Trophoblast cell (in vitro differentiated cells and primary cell): ENCODE data around the gene DHX35.

Experiments used
- DNase-seq, 2 donors: peaks; one replicate each; pipeline ENCODE4 v3.0.0-alpha.2; 2016
- H2AFZ ChIP-seq: 2 replicates; pipeline ENCODE4 v1.6.1; 2013; ENCODE audit warnings: low read length, moderate library complexity, mild to moderate bottlenecking; ENCODE audit not compliant: insufficient read depth, poor library complexity
- H2AK5ac ChIP-seq: 2 replicates; pipeline ENCODE4 v1.6.1; 2013; ENCODE audit warnings: mild to moderate bottlenecking, low read length
- H2BK120ac ChIP-seq: 2 replicates; pipeline ENCODE4 v1.6.1; 2013; ENCODE audit warnings: low read length, mild to moderate bottlenecking, moderate library complexity; ENCODE audit not compliant: insufficient read depth, poor library complexity
- H2BK12ac ChIP-seq: 2 replicates; pipeline ENCODE4 v1.6.1; 2013; ENCODE audit warnings: mild to moderate bottlenecking, low read length, moderate library complexity
- H2BK5ac ChIP-seq: 2 replicates; pipeline ENCODE4 v1.6.1; 2013; ENCODE audit warnings: low read length, low read depth, moderate library complexity, mild to moderate bottlenecking; ENCODE audit not compliant: poor library complexity
- H3K14ac ChIP-seq: 2 replicates; pipeline ENCODE4 v1.6.1; 2013; ENCODE audit warnings: mild to moderate bottlenecking, low read length
- H3K18ac ChIP-seq: 2 replicates; pipeline ENCODE4 v1.6.1; 2013; ENCODE audit warnings: mild to moderate bottlenecking, low read length
- H3K23ac ChIP-seq: 2 replicates; pipeline ENCODE4 v1.6.1; 2013; ENCODE audit warnings: low read length
- H3K27ac ChIP-seq: 2 replicates; pipeline ENCODE4 v1.5.1; 2013; ENCODE audit warnings: low read depth, mild to moderate bottlenecking, inconsistent platforms, low read length, moderate library complexity
- H3K27me3 ChIP-seq: 2 replicates; pipeline ENCODE4 v1.6.1; 2013; ENCODE audit warnings: inconsistent platforms, mild to moderate bottlenecking, low read length, moderate library complexity; ENCODE audit not compliant: insufficient read depth
- H3K36me3 ChIP-seq, 2 experiments: 1 replicate in 1 of 2; 2 replicates in 1 of 2; pipeline ENCODE4 v1.6.1; 2013; ENCODE audit warnings: low read length in 2 of 2, mild to moderate bottlenecking in 2 of 2, moderate library complexity in 1 of 2; ENCODE audit not compliant: insufficient read depth in 2 of 2, control insufficient read depth in 1 of 2
- H3K4ac ChIP-seq: 2 replicates; pipeline ENCODE4 v1.6.1; 2013; ENCODE audit warnings: low read depth, mild to moderate bottlenecking, low read length, moderate library complexity
- H3K4me1 ChIP-seq, 2 experiments: 1 replicate in 1 of 2; 2 replicates in 1 of 2; pipeline ENCODE4 v1.6.1; 2013; ENCODE audit warnings: low read length in 2 of 2, mild to moderate bottlenecking in 2 of 2, moderate library complexity in 1 of 2; ENCODE audit not compliant: insufficient read depth in 2 of 2, control insufficient read depth in 1 of 2
- H3K4me2 ChIP-seq: 2 replicates; pipeline ENCODE4 v1.6.1; 2013; ENCODE audit warnings: inconsistent platforms, mild to moderate bottlenecking, low read length, moderate library complexity
- H3K4me3 ChIP-seq: 2 replicates; pipeline ENCODE4 v1.5.1; 2013; ENCODE audit warnings: mild to moderate bottlenecking, low read depth, low read length, inconsistent platforms
- H3K79me1 ChIP-seq: one replicate; pipeline ENCODE4 v1.6.1; 2013; ENCODE audit warnings: low read length
- H3K79me2 ChIP-seq: 2 replicates; pipeline ENCODE4 v1.6.1; 2013; ENCODE audit warnings: low read length, mild to moderate bottlenecking; ENCODE audit not compliant: control insufficient read depth, insufficient read depth, poor library complexity
- H3K9ac ChIP-seq: 2 replicates; pipeline ENCODE4 v1.6.1; 2013; ENCODE audit warnings: mild to moderate bottlenecking, low read length
- H3K9me3 ChIP-seq: 2 replicates; pipeline ENCODE4 v1.6.1; 2013; ENCODE audit warnings: low read depth, mild to moderate bottlenecking, control low read depth, inconsistent platforms, low read length; ENCODE audit not compliant: insufficient read depth
- H4K12ac ChIP-seq: 2 replicates; pipeline ENCODE4 v1.6.1; 2013; ENCODE audit warnings: low read depth, mild to moderate bottlenecking, low read length, moderate library complexity
- H4K8ac ChIP-seq: 2 replicates; pipeline ENCODE4 v1.6.1; 2013; ENCODE audit warnings: low read depth, mild to moderate bottlenecking, low read length, moderate library complexity
- H4K91ac ChIP-seq: one replicate; pipeline ENCODE4 v1.6.1; 2013; ENCODE audit warnings: low read depth, mild to moderate bottlenecking, low read length, moderate library complexity
- WGBS: extraction: QIAGEN DNeasy Blood & Tissue Kit; methylation state at CpG from one replicate; pipeline ENCODE4 v1.1.7; 2013; ENCODE audit warnings: missing lambda C conversion rate; ENCODE audit not compliant: insufficient read length, insufficient coverage; ENCODE audit errors: extremely low coverage; 5-methylcytosine and 5-hydroxymethylcytosine counted together

DHX35 gene

GRCh38 chr20:39021748-39022147 lies 59.6 kb downstream of the DHX35 start:
- no peak overlapping the region for H3K9ac ChIP-seq
- no peak overlapping the region for H2BK120ac ChIP-seq
- WGBS = no CpG with 5 or more reads among the region's 5 CpGs
- H3K79me2 ChIP-seq = no peaks in the 10 kb centered on the region
- H2BK5ac ChIP-seq = no peak overlapping the region
- H2BK12ac ChIP-seq = no peak overlapping the region
- H3K27ac ChIP-seq = no peak overlapping the region
- H3K4me1 ChIP-seq = no peaks in the 10 kb centered on the region
- no peak for DNase-seq
- no peak overlapping the region for H4K91ac ChIP-seq
- H3K14ac ChIP-seq = no peak overlapping the region
- H3K36me3 ChIP-seq = peaks cover 13 to 36% of the 10 kb centered on the region in 2 experiments
- H3K23ac ChIP-seq = no peak overlapping the region
- H4K12ac ChIP-seq = no peak overlapping the region
- no peak overlapping the region for H3K4ac ChIP-seq
- no peak overlapping the region for H2AFZ ChIP-seq
- H3K79me1 ChIP-seq = no peaks in the 10 kb centered on the region
- H2AK5ac ChIP-seq = no peak overlapping the region
- peaks cover 2% of the 10 kb centered on the region for H3K9me3 ChIP-seq
- H3K4me2 ChIP-seq = no peak overlapping the region
- H3K27me3 ChIP-seq = no peaks in the 10 kb centered on the region
- H4K8ac ChIP-seq = no peak overlapping the region
- H3K18ac ChIP-seq = no peak overlapping the region
- no peak overlapping the region for H3K4me3 ChIP-seq

- H3K27me3 ChIP-seq = no peaks in the 10 kb centered on the region
- no peak overlapping the region for H3K18ac ChIP-seq
- peaks cover 13 to 32% of the 10 kb centered on the region in 2 experiments for H3K36me3 ChIP-seq
- H2AK5ac ChIP-seq = no peak overlapping the region
- no peak for DNase-seq
- no peak overlapping the region for H3K9ac ChIP-seq
- H3K27ac ChIP-seq = no peak overlapping the region
- H3K79me2 ChIP-seq = no peaks in the 10 kb centered on the region
- no peaks in the 10 kb centered on the region for H3K4me1 ChIP-seq
- no peaks in the 10 kb centered on the region for H3K9me3 ChIP-seq
- H3K23ac ChIP-seq = no peak overlapping the region
- no peak overlapping the region for H2BK5ac ChIP-seq
- no peaks in the 10 kb centered on the region for H3K79me1 ChIP-seq
- no peak overlapping the region for H2BK12ac ChIP-seq
- no peak overlapping the region for H3K4me3 ChIP-seq
- H2AFZ ChIP-seq = no peak overlapping the region
- no peak overlapping the region for H3K4ac ChIP-seq
- H3K4me2 ChIP-seq = no peak overlapping the region
- no peak overlapping the region for H4K91ac ChIP-seq
- H2BK120ac ChIP-seq = no peak overlapping the region
- WGBS = no CpG with 5 or more reads among the region's 9 CpGs
- no peak overlapping the region for H3K14ac ChIP-seq
- no peak overlapping the region for H4K8ac ChIP-seq
- no peak overlapping the region for H4K12ac ChIP-seq
Measured at GRCh38 chr20:39025883-39026282, 63.7 kb downstream of the DHX35 start.

- no peak overlapping the region for H3K23ac ChIP-seq
- WGBS = no CpG with 5 or more reads among the region's 5 CpGs
Measured at GRCh38 chr20:39029364-39029763, 67.2 kb downstream of the DHX35 start.

GRCh38 chr20:39032997-39033396 lies 70.9 kb downstream of the DHX35 start:
- no peak overlapping the region for H4K12ac ChIP-seq
- H2BK5ac ChIP-seq = no peak overlapping the region
- no peak for DNase-seq
- H3K9ac ChIP-seq = no peak overlapping the region
- no peak overlapping the region for H4K8ac ChIP-seq
- H3K36me3 ChIP-seq = peaks cover 17% of the 10 kb centered on the region in 2 experiments
- H3K23ac ChIP-seq = no peak overlapping the region
- no peaks in the 10 kb centered on the region for H3K27me3 ChIP-seq
- no peak overlapping the region for H4K91ac ChIP-seq
- H3K4me3 ChIP-seq = no peak overlapping the region
- H3K14ac ChIP-seq = no peak overlapping the region
- H3K79me1 ChIP-seq = no peaks in the 10 kb centered on the region
- no peak overlapping the region for H2BK12ac ChIP-seq
- WGBS = no CpG with 5 or more reads among the region's 3 CpGs
- H2AK5ac ChIP-seq = no peak overlapping the region
- H3K4me2 ChIP-seq = no peak overlapping the region
- H3K27ac ChIP-seq = no peak overlapping the region
- no peak overlapping the region for H2AFZ ChIP-seq
- H2BK120ac ChIP-seq = no peak overlapping the region
- no peak overlapping the region for H3K4ac ChIP-seq
- no peak overlapping the region for H3K18ac ChIP-seq
- no peaks in the 10 kb centered on the region for H3K9me3 ChIP-seq
- no peaks in the 10 kb centered on the region for H3K79me2 ChIP-seq
- H3K4me1 ChIP-seq = no peaks in the 10 kb centered on the region

More at GRCh38 chr20:39029364-39029763, 67.2 kb downstream of the DHX35 start:
- no peak overlapping the region for H2BK5ac ChIP-seq
- H3K79me1 ChIP-seq = no peaks in the 10 kb centered on the region
- peaks cover 12 to 17% of the 10 kb centered on the region in 2 experiments for H3K36me3 ChIP-seq
- H3K79me2 ChIP-seq = no peaks in the 10 kb centered on the region
- no peak overlapping the region for H3K14ac ChIP-seq
- no peak overlapping the region for H4K12ac ChIP-seq
- no peak overlapping the region for H2BK12ac ChIP-seq
- no peak overlapping the region for H4K91ac ChIP-seq
- no peak overlapping the region for H3K18ac ChIP-seq
- DNase-seq = no peak
- H3K4me3 ChIP-seq = no peak overlapping the region
- no peak overlapping the region for H3K4me2 ChIP-seq
- no peak overlapping the region for H3K4ac ChIP-seq
- no peaks in the 10 kb centered on the region for H3K27me3 ChIP-seq
- no peak overlapping the region for H4K8ac ChIP-seq
- H2BK120ac ChIP-seq = no peak overlapping the region
- no peak overlapping the region for H2AK5ac ChIP-seq
- H3K9ac ChIP-seq = no peak overlapping the region
- H3K27ac ChIP-seq = no peak overlapping the region
- no peak overlapping the region for H2AFZ ChIP-seq
- H3K4me1 ChIP-seq = no peaks in the 10 kb centered on the region
- no peaks in the 10 kb centered on the region for H3K9me3 ChIP-seq
